Neural cell (in vitro differentiated cells): ENCODE measurements around the gene GPAT3. TPM values are rescaled to one million over a fixed set of nuclear protein-coding genes. Genes with fewer than 3 reads are reported as not detected.

Experiments
- H2AFZ ChIP-seq: fragments of 200-600, 300-800 bp; sonication (generic), shearing (Covaris generic); 2 replicates; pipeline ENCODE4 v1.6.0; 2014; ENCODE audit warnings: low read depth, mild to moderate bottlenecking, antibody characterized with exemption, low read length, moderate library complexity
- H3F3A ChIP-seq: fragments of 200-600 bp; shearing (Covaris generic); 2 replicates; pipeline ENCODE4 v1.6.1; 2016; ENCODE audit warnings: mild to moderate bottlenecking, moderate library complexity, mixed read lengths, antibody characterized with exemption, low read length; ENCODE audit not compliant: insufficient read depth, poor library complexity, severe bottlenecking
- H3K27ac ChIP-seq: fragments of 200-600, 300-800 bp; sonication (generic), shearing (Covaris generic); 2 replicates; pipeline ENCODE4 v1.5.1; 2014; ENCODE audit warnings: mild to moderate bottlenecking, low read length, moderate library complexity
- H3K27me3 ChIP-seq: fragments of 300-800, 200-600 bp; sonication (generic), shearing (Covaris generic); 2 replicates; pipeline ENCODE4 v1.6.0; 2014; ENCODE audit warnings: mild to moderate bottlenecking, low read depth, low read length, moderate library complexity; ENCODE audit not compliant: insufficient read depth
- H3K36me3 ChIP-seq: fragments of 300-800, 200-600 bp; sonication (generic), shearing (Covaris generic); 2 replicates; pipeline ENCODE4 v1.5.1; 2014; ENCODE audit warnings: mild to moderate bottlenecking, antibody characterized with exemption, low read length, moderate library complexity; ENCODE audit not compliant: insufficient read depth
- H3K4me2 ChIP-seq: fragments of 300-800, 200-600 bp; sonication (generic), shearing (Covaris generic); 2 replicates; pipeline ENCODE4 v1.6.0; 2014; ENCODE audit warnings: mild to moderate bottlenecking, low read length
- H3K4me3 ChIP-seq: fragments of 300-800, 200-600 bp; sonication (generic), shearing (Covaris generic); 2 replicates; pipeline ENCODE4 v1.5.1; 2014; ENCODE audit warnings: mild to moderate bottlenecking, low read length, moderate library complexity
- H3K79me2 ChIP-seq: fragments of 200-600 bp; shearing (Covaris generic); replicated peaks from 2 replicates; pipeline ENCODE4 v1.6.0; 2014; ENCODE audit warnings: mild to moderate bottlenecking, low read length, moderate library complexity; ENCODE audit not compliant: insufficient read depth
- H3K9ac ChIP-seq: fragments of 300-800, 200-600 bp; sonication (generic), shearing (Covaris generic); 2 replicates; pipeline ENCODE4 v1.6.1; 2016; ENCODE audit warnings: mild to moderate bottlenecking, low read length, mixed read lengths
- H3K9me2 ChIP-seq: fragments of 200-600 bp; shearing (Covaris generic); 2 replicates; pipeline ENCODE4 v1.6.1; 2016; ENCODE audit warnings: mild to moderate bottlenecking, low read length, mixed read lengths; ENCODE audit not compliant: insufficient read depth
- H3K9me3 ChIP-seq: fragments of 200-600, 300-800 bp; sonication (generic), shearing (Covaris generic); 2 replicates; pipeline ENCODE4 v1.6.1; 2016; ENCODE audit warnings: mild to moderate bottlenecking, mixed run types, low read length, moderate library complexity, mixed read lengths
- H4K20me1 ChIP-seq: fragments of 200-600 bp; shearing (Covaris generic); 2 replicates; pipeline ENCODE4 v1.6.1; 2016; ENCODE audit warnings: mild to moderate bottlenecking, mixed run types; ENCODE audit not compliant: insufficient read depth
- EP300 ChIP-seq: fragments of 450-650 bp; conservative IDR thresholded peaks from 2 replicates; pipeline ENCODE4 v1.6.1; 2014; ENCODE audit warnings: antibody characterized with exemption, mild to moderate bottlenecking, moderate library complexity; ENCODE audit not compliant: poor library complexity, severe bottlenecking
- EZH2 ChIP-seq: fragments of 200-600, 300-800 bp; shearing (Covaris generic), sonication (generic); IDR thresholded peaks from 2 replicates; pipeline ENCODE4 v1.6.1; 2014; ENCODE audit warnings: antibody characterized with exemption, low read length, borderline replicate concordance, mild to moderate bottlenecking; ENCODE audit not compliant: insufficient read depth, poor library complexity, severe bottlenecking
- MXI1 ChIP-seq: fragments of 450-650 bp; conservative IDR thresholded peaks from 2 replicates; pipeline ENCODE4 v1.6.1; 2014; ENCODE audit warnings: antibody characterized with exemption, mild to moderate bottlenecking; ENCODE audit not compliant: poor library complexity, severe bottlenecking
- POLR2AphosphoS5 ChIP-seq: IDR thresholded peaks from 2 replicates; pipeline ENCODE4 v1.6.1; 2012
- RAD21 ChIP-seq: fragments of 450-650 bp; conservative IDR thresholded peaks from 2 replicates; pipeline ENCODE4 v1.6.1; 2014; ENCODE audit warnings: antibody characterized with exemption, mild to moderate bottlenecking, moderate library complexity
- REST ChIP-seq: IDR thresholded peaks from 2 replicates; pipeline ENCODE4 v1.6.1; 2012; ENCODE audit warnings: borderline replicate concordance
- SMC3 ChIP-seq: fragments of 450-650 bp; conservative IDR thresholded peaks from 2 replicates; pipeline ENCODE4 v1.6.1; 2014; ENCODE audit warnings: antibody characterized with exemption, mild to moderate bottlenecking, moderate library complexity; ENCODE audit not compliant: poor library complexity
- TAF1 ChIP-seq: IDR thresholded peaks from 2 replicates; pipeline ENCODE4 v1.6.1; 2012; ENCODE audit warnings: low read depth
- polyA plus RNA-seq: library from polyadenylated mRNA; depleted of rRNA; stranded (reverse); fragments of >200 nt; gene quantifications from 2 replicates; pipeline ENCODE4 v1.2.3, GENCODE V29; 2014
- TF ChIP-seq, protein P1 (sequence below): fragments of 450-650 bp; IDR thresholded peaks from 2 replicates; pipeline ENCODE4 v1.5.1; 2014; ENCODE audit warnings: antibody characterized with exemption, mild to moderate bottlenecking, moderate library complexity; ENCODE audit not compliant: poor library complexity, severe bottlenecking

Gene GPAT3
- polyA plus RNA-seq, 1 donor from 2014 or later = not detected

DNA sequence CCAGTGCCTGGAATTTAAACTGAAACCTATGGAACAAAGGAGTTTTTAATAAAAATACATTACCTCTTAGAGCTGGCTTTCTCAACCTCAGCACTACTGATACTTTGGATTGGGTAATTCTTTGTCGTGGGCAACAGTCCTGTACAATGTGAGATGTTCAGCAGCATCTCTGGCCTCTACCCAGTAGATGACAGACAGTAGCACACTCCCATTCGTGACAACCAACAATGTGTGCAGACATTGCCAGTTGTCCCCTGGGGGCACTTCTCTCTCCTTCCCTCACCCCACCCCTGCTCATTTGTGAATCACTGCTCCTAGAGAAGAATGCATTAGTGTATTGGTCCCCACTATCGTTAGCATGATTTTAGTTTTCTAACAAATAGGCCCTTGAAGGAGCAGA lies 16.2 kb downstream of the GPAT3 start:
- Histone ChIP-seq H3F3A (no peaks in the 10 kb centered on the region), H3K9ac (no peak overlapping the region), H3K4me2 (no peak overlapping the region), H3K27ac (no peak overlapping the region), H3K9me3 (no peaks in the 10 kb centered on the region), H2AFZ (no peak overlapping the region), H3K4me3 (no peak overlapping the region), H3K36me3 (no peaks in the 10 kb centered on the region), H3K27me3 (no peaks in the 10 kb centered on the region), H3K9me2 (no peaks in the 10 kb centered on the region), H4K20me1 (no peaks in the 10 kb centered on the region), H3K79me2 (no peaks in the 10 kb centered on the region)
- TF ChIP-seq RAD21 (no peak), REST (no peak), EP300 (no peak), TAF1 (no peak), SMC3 (no peak), EZH2 (no peak)
- TF ChIP-seq, protein P1, sequence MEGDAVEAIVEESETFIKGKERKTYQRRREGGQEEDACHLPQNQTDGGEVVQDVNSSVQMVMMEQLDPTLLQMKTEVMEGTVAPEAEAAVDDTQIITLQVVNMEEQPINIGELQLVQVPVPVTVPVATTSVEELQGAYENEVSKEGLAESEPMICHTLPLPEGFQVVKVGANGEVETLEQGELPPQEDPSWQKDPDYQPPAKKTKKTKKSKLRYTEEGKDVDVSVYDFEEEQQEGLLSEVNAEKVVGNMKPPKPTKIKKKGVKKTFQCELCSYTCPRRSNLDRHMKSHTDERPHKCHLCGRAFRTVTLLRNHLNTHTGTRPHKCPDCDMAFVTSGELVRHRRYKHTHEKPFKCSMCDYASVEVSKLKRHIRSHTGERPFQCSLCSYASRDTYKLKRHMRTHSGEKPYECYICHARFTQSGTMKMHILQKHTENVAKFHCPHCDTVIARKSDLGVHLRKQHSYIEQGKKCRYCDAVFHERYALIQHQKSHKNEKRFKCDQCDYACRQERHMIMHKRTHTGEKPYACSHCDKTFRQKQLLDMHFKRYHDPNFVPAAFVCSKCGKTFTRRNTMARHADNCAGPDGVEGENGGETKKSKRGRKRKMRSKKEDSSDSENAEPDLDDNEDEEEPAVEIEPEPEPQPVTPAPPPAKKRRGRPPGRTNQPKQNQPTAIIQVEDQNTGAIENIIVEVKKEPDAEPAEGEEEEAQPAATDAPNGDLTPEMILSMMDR = no peak

DNA sequence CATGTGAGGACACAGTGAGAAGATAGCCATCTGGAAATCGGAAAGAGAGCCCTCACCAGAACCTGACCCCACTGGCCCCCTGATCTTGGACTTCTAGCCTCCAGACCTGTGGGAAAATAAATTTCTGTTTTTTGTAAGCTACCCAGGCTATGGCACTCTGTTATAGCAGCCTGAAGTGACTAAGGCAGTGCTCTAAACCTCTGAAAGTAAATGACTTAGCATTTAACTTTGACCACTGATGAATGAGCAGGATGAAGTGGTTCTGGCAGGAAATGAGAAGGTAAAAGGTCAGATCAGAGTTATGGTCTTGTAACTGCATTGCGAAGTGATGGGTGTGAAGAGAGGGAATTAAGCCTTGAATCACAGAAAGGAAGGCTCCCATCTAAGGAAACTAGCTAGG lies 17.0 kb downstream of the GPAT3 start:
- no peaks in the 10 kb centered on the region for H3K9me2 ChIP-seq
- TF ChIP-seq EZH2 = no peak
- TF ChIP-seq REST = no peak
- no peak for TF ChIP-seq SMC3
- TF ChIP-seq, protein P1 = no peak
- no peak for TF ChIP-seq MXI1
- TF ChIP-seq POLR2AphosphoS5 = no peak
- TF ChIP-seq EP300 = no peak
- TF ChIP-seq TAF1 = no peak
- no peak for TF ChIP-seq RAD21
- H4K20me1 ChIP-seq = no peaks in the 10 kb centered on the region
- no peak overlapping the region for H2AFZ ChIP-seq
- H3K79me2 ChIP-seq = no peaks in the 10 kb centered on the region
- no peaks in the 10 kb centered on the region for H3F3A ChIP-seq
- no peak overlapping the region for H3K27ac ChIP-seq
- H3K27me3 ChIP-seq = no peaks in the 10 kb centered on the region
- no peak overlapping the region for H3K9ac ChIP-seq
- no peak overlapping the region for H3K4me2 ChIP-seq
- no peaks in the 10 kb centered on the region for H3K36me3 ChIP-seq
- no peak overlapping the region for H3K4me3 ChIP-seq
- no peaks in the 10 kb centered on the region for H3K9me3 ChIP-seq
